KOPT-K1 (cell line): Measurements from ENCODE around the gene PFDN6.

Experiments used
- H3K27ac ChIP-seq: fragments of 200-600 bp; sonication (generic); 2 replicates; pipeline ENCODE4 v1.5.1; 2016; ENCODE audit warnings: antibody characterized with exemption, mild to moderate bottlenecking, low read depth, low read length; ENCODE audit not compliant: poor library complexity, severe bottlenecking
- H3K36me3 ChIP-seq: fragments of 200-600 bp; sonication (generic); 2 replicates; pipeline ENCODE4 v1.5.1; 2017; ENCODE audit warnings: antibody characterized with exemption, mild to moderate bottlenecking, low read length, moderate library complexity; ENCODE audit not compliant: insufficient read depth
- H3K9me3 ChIP-seq: fragments of 200-600 bp; sonication (generic); 2 replicates; pipeline ENCODE4 v1.5.1; 2017; ENCODE audit warnings: antibody characterized with exemption, low read length, mild to moderate bottlenecking; ENCODE audit not compliant: insufficient read depth, poor library complexity, severe bottlenecking

Gene PFDN6

GRCh38 chr6:33297956-33298772 is 8.8 kb downstream of the PFDN6 start:
- Histone ChIP-seq H3K27ac (peak overlapping the region; percentile 96), H3K36me3 (peaks cover 59% of the 10 kb centered on the region), H3K9me3 (no peaks in the 10 kb centered on the region)

- Histone ChIP-seq H3K27ac (peak within 1 kb of the TSS; percentile 96), H3K9me3 (no peaks in the 10 kb centered on the region), H3K36me3 (peaks cover 59% of the 10 kb centered on the region)
These were observed 9.4 kb downstream of the PFDN6 start, which contains the start of gene RGL2 for GRCh38 chr6:33298773-33299236. Gene RGL2, minus strand, starts transcription at chr6:33298942. Its CDS starts 332 bp downstream, at chr6:33298610.

GRCh38 chr6:33299237-33299944 is 10.0 kb downstream of the PFDN6 start:
- peaks cover 59% of the 10 kb centered on the region for H3K36me3 ChIP-seq
- H3K27ac ChIP-seq: peak overlapping the region; percentile 96
- H3K9me3 ChIP-seq: no peaks in the 10 kb centered on the region

GRCh38 chr6:33301877-33302276 is 12.5 kb downstream of the PFDN6 start:
- no peaks in the 10 kb centered on the region for H3K9me3 ChIP-seq
- peaks cover 62% of the 10 kb centered on the region for H3K36me3 ChIP-seq
- no peak overlapping the region for H3K27ac ChIP-seq

- Histone ChIP-seq H3K36me3 (peaks cover 82% of the 10 kb centered on the region), H3K27ac (no peak overlapping the region), H3K9me3 (no peaks in the 10 kb centered on the region)
These were observed 14.8 kb downstream of the PFDN6 start for GRCh38 chr6:33304216-33304615.

GRCh38 chr6:33305052-33305451 is 15.7 kb downstream of the PFDN6 start:
- Histone ChIP-seq H3K36me3 (peaks cover 89% of the 10 kb centered on the region), H3K27ac (no peak overlapping the region), H3K9me3 (no peaks in the 10 kb centered on the region)

- Histone ChIP-seq H3K36me3 (peaks cover 94% of the 10 kb centered on the region), H3K9me3 (no peaks in the 10 kb centered on the region), H3K27ac (no peak overlapping the region)
These were observed 17.0 kb downstream of the PFDN6 start for GRCh38 chr6:33306356-33306755.

GRCh38 chr6:33312361-33313104 is 23.1 kb downstream of the PFDN6 start:
- H3K36me3 ChIP-seq: peaks cover 45% of the 10 kb centered on the region
- no peaks in the 10 kb centered on the region for H3K9me3 ChIP-seq
- peak overlapping the region; percentile 99 for H3K27ac ChIP-seq

GRCh38 chr6:33313105-33313708 is 23.8 kb downstream of the PFDN6 start:
- Histone ChIP-seq H3K9me3 (no peaks in the 10 kb centered on the region), H3K27ac (peak overlapping the region; percentile 99)

GRCh38 chr6:33313709-33314514 is 24.5 kb downstream of the PFDN6 start, which contains the start of gene TAPBP:
Gene TAPBP, minus strand, starts transcription at chr6:33314078. Its CDS starts 37 bp downstream, at chr6:33314041.
- Histone ChIP-seq H3K27ac (peak within 1 kb of the TSS; percentile 99), H3K36me3 (peaks cover 38% of the 10 kb centered on the region)

More at GRCh38 chr6:33313105-33313708, 23.8 kb downstream of the PFDN6 start:
- peaks cover 39% of the 10 kb centered on the region for H3K36me3 ChIP-seq

GRCh38 chr6:33314515-33314942 is 25.1 kb downstream of the PFDN6 start:
- H3K27ac ChIP-seq: peak overlapping the region; percentile 99
- no peaks in the 10 kb centered on the region for H3K9me3 ChIP-seq

More at GRCh38 chr6:33313709-33314514, 24.5 kb downstream of the PFDN6 start, which contains the start of gene TAPBP:
- no peaks in the 10 kb centered on the region for H3K9me3 ChIP-seq

GRCh38 chr6:33314943-33315792 is 25.8 kb downstream of the PFDN6 start:
- Histone ChIP-seq H3K36me3 (peaks cover 38% of the 10 kb centered on the region), H3K9me3 (no peaks in the 10 kb centered on the region), H3K27ac (peak overlapping the region; percentile 99)

More at GRCh38 chr6:33314515-33314942, 25.1 kb downstream of the PFDN6 start:
- peaks cover 38% of the 10 kb centered on the region for H3K36me3 ChIP-seq
